Measurements from ENCODE around the gene GRB7. TPM values are rescaled to one million over a fixed set of nuclear protein-coding genes. Genes with fewer than 3 reads are reported as not detected.

The GRB7 gene
- total RNA-seq, 1 experiment from 2014 or later: 98.6 TPM

DNA sequence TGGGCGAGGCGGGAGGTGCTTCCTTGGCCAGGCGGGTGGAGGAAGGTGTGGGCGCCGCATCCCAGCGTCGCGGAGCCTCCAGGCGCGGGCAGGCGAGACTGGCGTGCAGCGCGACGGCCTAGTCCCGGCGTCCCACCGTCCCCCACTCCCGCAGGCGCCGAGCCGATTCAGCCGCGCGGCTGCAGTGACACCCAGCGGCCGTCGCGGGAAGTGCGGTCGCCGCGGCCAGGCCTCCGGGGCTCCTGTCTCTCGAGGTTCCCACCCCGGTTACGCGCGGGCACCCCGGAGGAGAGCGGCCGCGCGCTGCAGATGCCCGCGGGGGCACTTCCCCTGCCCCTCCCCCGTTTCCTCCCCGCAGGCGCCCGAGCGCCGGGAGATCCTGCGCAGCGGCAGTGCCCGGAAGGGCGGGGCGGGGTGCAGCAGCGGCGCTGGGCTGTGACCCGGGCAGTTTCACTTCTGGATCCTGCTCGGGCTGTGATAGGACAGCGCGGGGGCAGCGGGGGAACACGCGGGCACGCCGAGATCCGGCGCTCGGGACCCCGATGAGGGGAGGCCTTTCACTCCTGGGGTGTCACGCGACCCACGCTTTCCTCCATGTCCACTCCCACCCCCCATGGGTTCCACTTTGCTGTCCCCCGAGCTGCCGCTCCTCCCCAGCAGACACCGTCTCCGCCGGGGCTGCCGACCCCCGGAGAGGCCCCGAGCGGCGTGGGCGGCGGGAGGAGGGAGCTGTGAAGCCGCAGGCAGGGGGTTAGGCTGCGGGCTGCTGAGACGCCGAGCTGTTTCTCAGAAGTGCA is 16.6 kb downstream of the GRB7 start:
- no peaks in the 10 kb centered on the region for H3K27me3 ChIP-seq (replicated peaks; ENCODE audit: control insufficient read depth, insufficient read depth, low read length)
- no TSS peak for BruUV-seq (replicated peaks)
- peaks cover 4% of the 10 kb centered on the region for H3K27me3 Mint-ChIP-seq (ENCODE audit: insufficient read depth, unreplicated experiment)
- peaks cover 16% of the 10 kb centered on the region for H3K4me1 ChIP-seq
- intact Hi-C loops (cut with micrococcal nuclease; ENCODE audit: unreplicated experiment): loop anchor here (1.0 to 10.0 kb wide), 5 partner anchors 15 to 200 kb away; partner anchors contain the start of genes IKZF3 and MIEN1
- H3K36me3 Mint-ChIP-seq (ENCODE audit: insufficient read depth, unreplicated experiment): no peaks in the 10 kb centered on the region
- DNase-seq: peak; percentile 86 to 95
- H3K4me3 Mint-ChIP-seq (ENCODE audit: unreplicated experiment): peak overlapping the region; percentile 71
- no peaks in the 10 kb centered on the region for H3K36me3 ChIP-seq (ENCODE audit: control insufficient read depth, insufficient read depth, low read length)
- ChIA-PET CTCF (interaction anchor here (1.0 to 2.4 kb wide), 8 partner anchors 10 to 228 kb away, joined by 3 to 15 read pairs (median 5); partner anchors contain the start of genes MIEN1 and PGAP3), POLR2A (interaction anchor here (0.7 to 1.8 kb wide), 5 partner anchors 15 to 217 kb away, joined by 3 to 12 read pairs (median 4); partner anchors contain the start of genes ERBB2 and MIEN1)
- TF ChIP-seq, protein P1, sequence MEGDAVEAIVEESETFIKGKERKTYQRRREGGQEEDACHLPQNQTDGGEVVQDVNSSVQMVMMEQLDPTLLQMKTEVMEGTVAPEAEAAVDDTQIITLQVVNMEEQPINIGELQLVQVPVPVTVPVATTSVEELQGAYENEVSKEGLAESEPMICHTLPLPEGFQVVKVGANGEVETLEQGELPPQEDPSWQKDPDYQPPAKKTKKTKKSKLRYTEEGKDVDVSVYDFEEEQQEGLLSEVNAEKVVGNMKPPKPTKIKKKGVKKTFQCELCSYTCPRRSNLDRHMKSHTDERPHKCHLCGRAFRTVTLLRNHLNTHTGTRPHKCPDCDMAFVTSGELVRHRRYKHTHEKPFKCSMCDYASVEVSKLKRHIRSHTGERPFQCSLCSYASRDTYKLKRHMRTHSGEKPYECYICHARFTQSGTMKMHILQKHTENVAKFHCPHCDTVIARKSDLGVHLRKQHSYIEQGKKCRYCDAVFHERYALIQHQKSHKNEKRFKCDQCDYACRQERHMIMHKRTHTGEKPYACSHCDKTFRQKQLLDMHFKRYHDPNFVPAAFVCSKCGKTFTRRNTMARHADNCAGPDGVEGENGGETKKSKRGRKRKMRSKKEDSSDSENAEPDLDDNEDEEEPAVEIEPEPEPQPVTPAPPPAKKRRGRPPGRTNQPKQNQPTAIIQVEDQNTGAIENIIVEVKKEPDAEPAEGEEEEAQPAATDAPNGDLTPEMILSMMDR (IDR thresholded peaks at IDR 0.05; ENCODE audit: insufficient read depth in 1 of 2, low read depth in 1 of 2, low read length in 1 of 2, severe bottlenecking in 1 of 2, unreplicated experiment in 1 of 2): peak; percentile 84 to 99
- no peaks in the 10 kb centered on the region for H3K9me3 ChIP-seq
- H3K27ac Mint-ChIP-seq (ENCODE audit: unreplicated experiment): peak overlapping the region; percentile 57
- no peaks in the 10 kb centered on the region for H3K9me3 Mint-ChIP-seq (ENCODE audit: unreplicated experiment)
- H3K4me3 ChIP-seq (ENCODE audit: low read depth, low read length): peak overlapping the region; percentile 85
- H3K4me1 Mint-ChIP-seq (ENCODE audit: low read depth, unreplicated experiment): peaks cover 8% of the 10 kb centered on the region

- H3K4me1 ChIP-seq: peaks cover 16% of the 10 kb centered on the region
- Mint-ChIP-seq H3K4me3 (ENCODE audit: unreplicated experiment) (peak overlapping the region; percentile 71), H3K36me3 (ENCODE audit: insufficient read depth, unreplicated experiment) (no peaks in the 10 kb centered on the region), H3K4me1 (ENCODE audit: low read depth, unreplicated experiment) (peaks cover 8% of the 10 kb centered on the region), H3K27me3 (ENCODE audit: insufficient read depth, unreplicated experiment) (peaks cover 4% of the 10 kb centered on the region), H3K9me3 (ENCODE audit: unreplicated experiment) (no peaks in the 10 kb centered on the region), H3K27ac (ENCODE audit: unreplicated experiment) (no peak overlapping the region)
- H3K4me3 ChIP-seq (ENCODE audit: low read depth, low read length): peak overlapping the region; percentile 85
- no peaks in the 10 kb centered on the region for H3K27me3 ChIP-seq (replicated peaks; ENCODE audit: control insufficient read depth, insufficient read depth, low read length)
- TF ChIP-seq, protein P1 (IDR thresholded peaks at IDR 0.05; ENCODE audit: insufficient read depth in 1 of 2, low read depth in 1 of 2, low read length in 1 of 2, severe bottlenecking in 1 of 2, unreplicated experiment in 1 of 2): no peak
- ChIA-PET POLR2A (interaction anchor here (1.0 to 1.8 kb wide), 2 partner anchors 16 to 68 kb away, joined by 3 to 12 read pairs; partner anchors contain the start of gene PGAP3), CTCF (interaction anchor here (0.6 to 2.4 kb wide), 6 partner anchors 16 to 228 kb away, joined by 3 to 15 read pairs (median 6); partner anchors contain the start of gene MIEN1)
- TSS peak; percentile 51 for BruUV-seq (replicated peaks)
- intact Hi-C loops (cut with micrococcal nuclease; ENCODE audit: unreplicated experiment): loop anchor here (1.0 to 10.0 kb wide), 5 partner anchors 16 to 200 kb away; partner anchors contain the start of genes IKZF3 and MIEN1
- no peaks in the 10 kb centered on the region for H3K36me3 ChIP-seq (ENCODE audit: control insufficient read depth, insufficient read depth, low read length)
- H3K9me3 ChIP-seq: no peaks in the 10 kb centered on the region
- DNase-seq: no peak
Observed at GRCh38 chr17:39754958-39755553, 17.3 kb downstream of the GRB7 start.
